Activated CD4-positive, alpha-beta T cell treated with anti-CD3 and anti-CD28 coated beads, Interleukin-2, Interleukin-6, amounts not matched to agents 100 ng/mL and 50 ng/mL, durations not matched to agents 16 hours and 8 hours (primary cell): ENCODE data around the gene DMRTA1.
"Not testable (repeated sequence)": the region's sequence is repeated elsewhere in the genome, so short reads cannot be mapped to it uniquely, and the experiment has no call there.

Source experiments
- DNase-seq: peaks from one replicate; pipeline ENCODE4 v3.0.0-alpha.2; 2020

DMRTA1 gene

GRCh38 chr9:22446589-22446949 is at the start of gene DMRTA1:
Gene DMRTA1 (plus strand): TSS chr9:22446824. CDS start chr9:22447066, 242 bp downstream.
- peak; percentile 4 for DNase-seq

- DNase-seq = no peak
Measured at GRCh38 chr9:22401671-22402070, 45.0 kb upstream of the DMRTA1 start.

- DNase-seq = no peak
Measured at GRCh38 chr9:22405869-22406659, 40.6 kb upstream of the DMRTA1 start.

- no peak for DNase-seq
Measured at GRCh38 chr9:22413884-22414283, 32.7 kb upstream of the DMRTA1 start.

- no peak for DNase-seq
Measured at GRCh38 chr9:22415941-22416691, 30.5 kb upstream of the DMRTA1 start.

- no peak for DNase-seq
Measured at GRCh38 chr9:22416692-22417060, 29.9 kb upstream of the DMRTA1 start.

GRCh38 chr9:22423566-22423965 is 23.1 kb upstream of the DMRTA1 start:
- DNase-seq = no peak

- no peak for DNase-seq
Measured at GRCh38 chr9:22424616-22425015, 22.0 kb upstream of the DMRTA1 start.

- DNase-seq = no peak
Measured at GRCh38 chr9:22425551-22425950, 21.1 kb upstream of the DMRTA1 start.

- DNase-seq = no peak
Measured at GRCh38 chr9:22427226-22427880, 19.3 kb upstream of the DMRTA1 start.

GRCh38 chr9:22433691-22434090 is 12.9 kb upstream of the DMRTA1 start:
- DNase-seq = no peak

GRCh38 chr9:22435252-22435651 is 11.4 kb upstream of the DMRTA1 start:
- not testable (repeated sequence) for DNase-seq

- DNase-seq = not testable (repeated sequence)
Measured at GRCh38 chr9:22437461-22438067, 9.1 kb upstream of the DMRTA1 start.

GRCh38 chr9:22440841-22441240 is 5.8 kb upstream of the DMRTA1 start:
- no peak for DNase-seq

GRCh38 chr9:22446950-22447617 is 460 bp downstream of the DMRTA1 start:
- peak; percentile 46 for DNase-seq

- no peak for DNase-seq
Measured at GRCh38 chr9:22447618-22448305, 1.1 kb downstream of the DMRTA1 start.

GRCh38 chr9:22449719-22450118 is 3.1 kb downstream of the DMRTA1 start:
- DNase-seq = no peak

- peak; percentile 43 for DNase-seq
Measured at GRCh38 chr9:22452415-22453010, 5.9 kb downstream of the DMRTA1 start.

- DNase-seq = no peak
Measured at GRCh38 chr9:22454016-22454415, 7.4 kb downstream of the DMRTA1 start.

- no peak for DNase-seq
Measured at GRCh38 chr9:22455181-22455580, 8.6 kb downstream of the DMRTA1 start.

GRCh38 chr9:22457448-22457847 is 10.8 kb downstream of the DMRTA1 start:
- no peak for DNase-seq

GRCh38 chr9:22463205-22463604 is 16.6 kb downstream of the DMRTA1 start:
- DNase-seq = no peak
